GM18499 (cell line): Measurements from ENCODE around the gene MAPK13.

Experiments
- ATAC-seq: cut with Tn5 transposase; IDR thresholded peaks from one replicate; pipeline ENCODE4 v1.9.1; 2021; ENCODE audit warnings: moderate number of reproducible peaks; ENCODE audit not compliant: insufficient read depth, unreplicated experiment

Gene MAPK13

DNA sequence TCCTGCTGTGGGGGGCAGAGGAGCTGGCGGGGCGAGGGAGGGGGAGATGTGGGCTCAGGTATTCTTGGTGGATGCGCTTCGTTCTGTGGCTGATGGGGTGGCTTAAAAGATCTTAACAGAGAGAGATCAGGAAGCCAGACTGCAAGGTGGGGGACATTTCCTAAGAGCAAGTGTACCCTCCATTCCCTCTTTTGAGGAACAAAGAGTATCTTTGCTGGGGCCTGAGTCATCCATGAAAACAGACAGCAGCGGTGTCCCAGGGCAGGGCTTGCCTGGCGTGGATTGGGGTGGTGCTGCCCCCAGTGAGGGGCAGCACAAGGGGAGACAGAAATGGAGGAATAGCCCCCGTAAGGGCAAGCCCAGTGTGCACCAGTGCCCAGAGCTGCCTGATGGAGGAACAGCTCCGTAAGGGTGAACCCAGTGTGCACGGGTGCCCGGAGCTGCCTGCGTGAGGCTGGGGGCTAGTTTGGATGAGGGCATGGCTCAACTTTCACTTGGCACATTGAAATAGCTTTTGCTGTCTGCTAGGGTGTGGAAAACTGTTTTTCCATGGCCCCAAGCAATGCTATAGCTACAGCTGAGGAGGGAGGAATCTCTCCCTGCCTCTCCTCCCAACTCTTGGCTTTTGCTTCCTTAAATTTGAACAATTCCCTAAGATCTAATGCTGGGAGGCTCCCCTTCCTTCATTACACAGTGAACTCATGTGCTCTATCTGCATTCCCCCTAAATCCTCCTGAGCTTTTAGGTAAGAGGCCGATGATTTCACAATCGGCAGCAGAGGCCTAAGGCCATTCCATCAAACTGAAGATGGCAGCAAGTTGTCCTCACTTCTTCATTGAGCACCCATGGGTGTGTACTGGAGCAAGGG, 12.9 kb downstream of the MAPK13 start:
- ATAC-seq = no peak

DNA sequence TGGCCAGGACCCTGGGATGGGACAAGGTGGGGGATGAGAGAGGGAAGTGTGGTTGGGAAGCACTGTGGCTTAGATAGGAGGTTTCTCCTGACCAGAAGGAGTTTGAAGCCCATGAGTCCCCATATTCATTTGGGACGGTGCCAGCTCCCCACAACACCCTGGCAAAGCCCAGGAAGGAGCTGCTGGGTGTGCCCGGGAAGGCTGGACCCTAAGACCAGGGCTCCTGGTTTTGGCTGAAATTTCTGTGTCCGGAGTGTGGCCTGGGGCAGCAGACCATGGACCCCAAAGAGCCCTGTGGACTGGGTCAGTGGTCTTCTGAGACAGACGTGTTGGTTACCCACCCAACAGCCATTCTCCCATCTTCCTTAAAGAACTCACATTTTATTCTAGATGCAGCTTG, 15.2 kb downstream of the MAPK13 start:
- ATAC-seq = no peak

DNA sequence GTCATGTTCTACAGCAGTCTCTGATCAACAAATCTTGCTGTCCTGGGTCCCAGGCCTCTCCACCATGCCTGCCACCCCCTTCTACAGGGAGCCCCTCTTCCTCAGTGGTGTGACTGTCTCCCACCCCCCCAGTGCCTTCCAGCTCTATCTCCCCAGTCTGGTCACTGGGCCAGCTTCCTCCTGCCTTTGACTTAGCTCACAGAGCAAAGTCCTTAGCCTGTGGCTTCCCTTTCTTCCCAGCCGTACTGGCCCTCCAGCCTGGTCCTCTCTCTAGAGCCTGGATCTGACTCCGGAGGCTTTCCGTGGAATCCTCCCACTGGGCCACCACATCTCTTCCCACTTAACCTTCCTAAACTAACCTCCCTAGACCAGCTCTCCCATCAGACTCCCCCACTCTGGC, 17.0 kb downstream of the MAPK13 start:
- no peak for ATAC-seq

GRCh38 chr6:36149476-36149875, 19.2 kb downstream of the MAPK13 start:
- no peak for ATAC-seq

GRCh38 chr6:36150283-36150682, 20.0 kb downstream of the MAPK13 start:
- ATAC-seq = no peak

DNA sequence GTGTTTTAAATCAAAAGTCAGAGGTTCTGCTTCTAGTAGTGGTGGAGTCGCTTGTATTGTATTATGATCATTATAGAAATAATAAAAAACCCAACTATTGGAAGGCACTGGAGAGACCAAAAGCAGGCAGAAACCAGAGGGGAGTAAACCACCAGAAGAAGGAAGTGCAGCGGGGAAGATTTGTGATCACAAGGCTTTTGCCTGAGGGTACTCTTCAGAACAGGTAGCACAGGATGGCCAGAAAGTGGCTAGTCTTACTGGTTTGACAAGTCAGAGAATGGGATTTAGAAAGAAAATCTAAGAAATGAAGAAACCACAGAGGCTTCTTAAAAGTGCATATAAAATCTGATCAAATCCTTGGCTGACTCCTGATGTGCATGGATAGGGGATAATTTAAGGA, 24.0 kb downstream of the MAPK13 start:
- no peak for ATAC-seq

GRCh38 chr6:36155662-36156061, 25.3 kb downstream of the MAPK13 start:
- ATAC-seq = no peak

- no peak for ATAC-seq
These were observed 29.9 kb downstream of the MAPK13 start for GRCh38 chr6:36160147-36160760.

DNA sequence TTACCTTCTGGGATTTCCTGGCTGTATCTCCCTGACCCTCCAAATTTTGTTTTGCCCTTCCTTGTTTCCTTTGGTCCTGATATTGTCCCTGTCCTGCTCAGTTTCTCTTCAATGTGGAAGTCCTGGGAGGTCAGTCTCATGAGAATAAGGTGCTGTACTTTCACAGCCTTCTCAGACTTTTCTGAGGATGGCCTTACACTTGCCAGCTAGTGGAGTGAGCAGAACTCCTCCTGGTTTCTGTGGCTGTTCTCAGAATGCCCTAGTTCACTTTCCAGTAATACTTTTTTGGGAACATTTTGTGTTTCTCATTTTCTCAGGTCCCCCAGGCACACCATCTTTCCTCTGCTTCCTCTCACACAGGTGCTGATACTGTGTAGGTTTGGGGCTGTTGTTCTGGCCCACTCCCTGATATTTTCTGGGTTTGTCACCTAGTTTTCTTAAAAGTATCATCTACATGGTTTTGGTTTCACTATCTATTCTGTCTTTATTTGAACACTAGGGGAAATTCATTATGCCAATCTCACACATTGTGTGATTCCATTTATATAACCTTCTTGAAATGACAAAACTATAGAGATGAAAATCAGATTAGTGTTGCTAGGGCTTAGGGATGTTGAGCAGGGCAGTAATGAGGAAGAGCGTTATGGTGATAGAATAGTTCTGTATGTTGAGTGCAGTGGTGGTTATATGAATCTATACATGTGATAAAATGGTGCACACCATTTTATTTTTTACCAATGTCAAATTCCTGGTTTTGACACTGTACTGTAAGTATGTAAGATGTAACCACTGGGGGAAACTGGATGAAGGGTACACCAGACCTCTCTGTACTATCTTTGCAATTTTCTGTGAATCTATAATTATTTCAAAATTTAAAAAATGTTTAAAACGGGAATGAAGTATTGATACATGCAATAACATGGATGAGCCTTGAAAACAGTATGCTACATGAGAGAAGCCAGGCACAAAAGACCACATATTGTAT, 39.0 kb downstream of the MAPK13 start:
- no peak for ATAC-seq

GRCh38 chr6:36170704-36171103, 40.4 kb downstream of the MAPK13 start:
- no peak for ATAC-seq

GRCh38 chr6:36171573-36171972, 41.3 kb downstream of the MAPK13 start:
- ATAC-seq = no peak

GRCh38 chr6:36177166-36177565, 46.9 kb downstream of the MAPK13 start:
- no peak for ATAC-seq

DNA sequence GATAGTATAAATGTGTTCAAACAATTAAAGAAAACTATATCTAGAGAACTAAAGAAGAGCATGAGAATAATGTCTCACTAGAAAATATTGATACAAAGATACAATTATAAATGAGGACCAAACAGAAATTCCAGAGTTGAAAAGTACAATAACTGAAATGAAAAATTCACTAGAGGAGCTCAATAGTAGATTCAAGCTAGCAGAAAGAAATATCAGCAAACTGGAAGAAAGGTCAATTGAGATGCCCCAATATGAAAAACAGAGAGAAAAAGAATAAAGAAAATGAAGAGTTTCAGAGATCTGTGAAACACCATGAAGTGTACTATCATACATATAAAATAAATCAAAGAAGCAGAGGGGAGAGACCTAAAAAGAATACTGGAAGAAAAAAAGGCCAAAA, 48.2 kb downstream of the MAPK13 start:
- no peak for ATAC-seq

DNA sequence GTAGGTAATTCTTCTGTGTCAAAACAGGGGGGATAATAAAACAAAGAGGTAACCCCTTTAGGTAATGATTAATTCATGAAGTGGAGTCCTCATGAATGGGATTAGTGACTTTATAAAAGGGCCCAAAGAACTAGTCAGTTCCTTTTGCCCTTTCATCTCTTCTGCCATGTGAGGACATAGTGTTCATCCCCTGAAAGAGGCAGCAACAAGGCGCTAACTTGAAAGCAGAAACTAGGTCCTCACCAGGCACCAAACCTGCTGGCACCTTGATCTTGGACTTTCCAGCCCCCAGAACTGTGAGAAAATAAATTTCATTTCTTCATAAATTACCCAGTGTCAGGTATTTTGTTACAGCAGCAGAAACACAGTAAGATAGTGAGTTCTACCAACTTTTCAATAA, 49.8 kb downstream of the MAPK13 start:
- ATAC-seq = no peak

GRCh38 chr6:36184311-36184710, 54.0 kb downstream of the MAPK13 start:
- ATAC-seq = no peak

DNA sequence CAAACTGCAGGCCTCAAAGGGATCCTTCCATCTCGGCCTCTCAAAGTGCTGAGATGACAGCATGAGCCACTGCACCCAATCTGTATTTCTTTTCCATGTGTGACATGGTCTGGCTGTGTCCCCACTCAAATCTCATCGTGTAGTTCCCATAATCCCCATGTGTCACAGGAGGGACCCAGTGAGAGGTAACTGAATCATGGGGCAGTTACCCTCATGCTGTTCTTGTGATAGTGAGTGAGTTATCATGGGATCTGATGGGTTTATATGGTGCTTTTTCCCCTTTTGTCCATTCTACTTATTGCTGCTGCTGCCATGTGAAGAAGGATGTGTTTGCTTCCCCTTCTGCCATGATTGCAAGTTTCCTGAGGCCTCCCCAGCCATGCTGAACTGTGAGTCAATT, 55.9 kb downstream of the MAPK13 start:
- no peak for ATAC-seq

DNA sequence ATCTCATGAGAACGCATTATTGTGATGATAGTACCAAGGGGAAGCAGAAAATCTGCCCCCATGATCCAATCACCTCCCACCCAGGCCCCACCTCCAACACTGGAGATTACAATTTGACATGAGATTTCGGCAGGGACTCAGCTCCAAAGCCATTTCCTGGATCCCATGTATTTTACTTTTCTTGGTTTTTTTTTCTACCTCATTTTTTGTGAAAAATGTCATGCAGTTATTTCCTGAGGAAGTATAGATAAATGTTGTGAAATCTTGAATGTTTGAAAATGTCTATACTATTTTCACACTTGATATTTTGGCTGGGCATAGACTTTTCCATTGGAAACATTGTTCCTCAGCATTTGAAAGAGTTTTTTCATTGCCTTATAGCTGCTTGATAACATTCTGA, 57.1 kb downstream of the MAPK13 start:
- no peak for ATAC-seq
